ENCODE data around the gene MYL5.

GRCh38 chr4:710916-711315, 36.6 kb downstream of the MYL5 start:
- TF ChIP-seq GRHL1 (CRISPR knock-in tag; conservative IDR thresholded peaks at IDR 0.05) (no peak), HDAC6 (IDR thresholded peaks at IDR 0.05; ENCODE audit: low read depth, low read length) (no peak), MTERF4 (CRISPR knock-in tag; IDR thresholded peaks at IDR 0.05) (no peak), REST (IDR thresholded peaks at IDR 0.05; ENCODE audit: borderline replicate concordance in 1 of 2, low read depth in 1 of 2, low read length in 2 of 2) (no peak), CTCF (CRISPR knock-in tag; IDR thresholded peaks at IDR 0.05) (no peak), ZNF263 (CRISPR knock-in tag; IDR thresholded peaks at IDR 0.05) (no peak)
